A172 (cell line): ENCODE data around the gene PPP1R13B. TPM values are rescaled to one million over a fixed set of nuclear protein-coding genes. Genes with fewer than 3 reads are reported as not detected.

Experiments
- DNase-seq: peaks from one replicate; pipeline ENCODE4 v3.0.0-alpha.2; 2015; ENCODE audit warnings: low spot score
- total RNA-seq: library from RNA; depleted of rRNA; stranded (reverse); fragments of >200 nt; shearing (Covaris generic); gene quantifications from 2 replicates; pipeline ENCODE4 v1.2.3, GENCODE V29; 2014

The PPP1R13B gene
- total RNA-seq, 1 experiment from 2014 or later, result 4.8 TPM

DNA sequence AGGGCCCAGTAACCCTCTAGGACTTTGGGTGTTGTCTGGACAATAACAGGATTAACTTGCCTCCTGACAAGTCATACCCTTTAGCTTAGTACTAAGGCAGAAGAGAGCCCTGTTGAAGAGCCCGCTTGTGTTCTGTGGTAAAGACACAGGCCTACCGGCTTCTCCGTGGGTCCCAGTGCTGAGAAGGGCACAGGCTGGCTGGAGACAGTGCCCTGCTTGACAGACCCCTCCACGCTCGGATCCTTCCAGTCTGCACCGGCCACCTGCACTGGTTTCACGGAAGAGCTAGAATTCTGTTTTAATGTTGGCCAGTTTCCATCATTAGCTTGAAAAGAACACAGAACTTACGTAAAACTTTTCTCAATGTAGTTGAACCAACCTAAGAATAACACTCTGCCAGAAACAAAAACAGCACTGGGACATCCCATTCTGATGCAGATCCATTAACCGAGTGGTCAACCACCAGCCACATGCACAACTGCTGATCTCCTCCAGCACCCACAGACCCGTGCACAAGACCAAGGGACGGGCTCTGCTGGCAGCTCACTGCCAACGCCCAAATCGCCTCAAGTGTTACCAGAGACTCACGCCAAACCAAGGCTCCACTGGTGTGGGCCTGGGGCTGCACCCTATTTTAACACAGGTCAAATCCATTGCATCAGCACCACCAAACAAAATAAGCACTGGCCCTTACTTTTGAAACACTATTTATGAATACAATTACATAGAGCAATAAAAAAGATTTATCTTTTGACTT is 104.7 kb downstream of the PPP1R13B start:
- no peak for DNase-seq

DNA sequence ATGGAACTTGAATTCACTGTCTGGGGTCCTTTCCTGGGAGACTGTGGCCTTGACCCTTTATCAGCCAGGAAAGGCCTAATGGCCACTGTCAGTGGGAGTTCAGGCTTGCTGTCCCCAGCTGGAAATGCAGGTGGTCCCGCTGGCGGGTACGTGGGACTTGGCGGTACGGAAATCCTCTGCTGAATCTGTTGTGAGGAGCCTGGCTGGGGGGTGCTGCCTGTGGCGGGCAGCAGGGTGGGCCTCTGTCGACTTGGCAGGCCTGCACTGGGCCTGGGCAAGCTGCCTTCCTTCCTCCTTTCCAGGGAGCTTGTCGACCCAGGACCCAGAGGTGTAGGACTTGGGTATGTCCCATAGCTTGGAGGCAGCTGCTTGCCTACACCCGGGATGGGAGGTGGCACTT is 105.5 kb downstream of the PPP1R13B start:
- no peak for DNase-seq

DNA sequence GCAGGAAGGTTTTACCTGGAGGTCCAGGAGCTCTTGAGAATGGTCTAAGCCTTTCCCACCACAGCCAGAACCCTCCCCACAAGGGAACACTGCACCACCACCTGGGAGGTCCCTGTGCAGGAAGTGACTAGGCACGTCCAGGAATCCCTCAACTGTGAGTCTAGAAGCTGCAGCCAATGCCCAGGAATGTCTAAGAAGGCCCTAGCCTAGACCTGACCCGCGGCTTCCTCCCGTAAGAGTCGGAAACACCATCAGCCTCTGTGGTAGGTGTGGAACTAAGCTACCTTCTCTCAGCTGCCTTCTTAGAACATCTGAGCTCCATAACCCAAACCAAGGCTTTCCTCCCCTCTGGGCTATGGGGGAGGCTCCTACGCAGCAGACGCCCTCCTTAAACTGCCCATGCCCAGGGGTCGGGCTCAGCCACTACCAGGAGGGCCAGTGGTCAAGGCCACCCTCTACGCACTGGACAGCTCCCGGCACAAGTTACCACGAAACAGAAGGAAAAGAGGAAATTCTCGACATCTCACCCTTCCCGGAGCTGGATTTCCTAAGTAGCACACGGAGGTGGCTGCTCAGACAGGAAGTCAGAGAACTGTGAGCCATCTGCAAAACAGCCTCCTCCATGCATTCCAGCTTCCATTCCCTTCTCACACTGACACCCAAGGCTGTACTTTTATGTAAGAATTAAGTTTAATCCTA is 106.2 kb downstream of the PPP1R13B start:
- DNase-seq, result no peak

DNA sequence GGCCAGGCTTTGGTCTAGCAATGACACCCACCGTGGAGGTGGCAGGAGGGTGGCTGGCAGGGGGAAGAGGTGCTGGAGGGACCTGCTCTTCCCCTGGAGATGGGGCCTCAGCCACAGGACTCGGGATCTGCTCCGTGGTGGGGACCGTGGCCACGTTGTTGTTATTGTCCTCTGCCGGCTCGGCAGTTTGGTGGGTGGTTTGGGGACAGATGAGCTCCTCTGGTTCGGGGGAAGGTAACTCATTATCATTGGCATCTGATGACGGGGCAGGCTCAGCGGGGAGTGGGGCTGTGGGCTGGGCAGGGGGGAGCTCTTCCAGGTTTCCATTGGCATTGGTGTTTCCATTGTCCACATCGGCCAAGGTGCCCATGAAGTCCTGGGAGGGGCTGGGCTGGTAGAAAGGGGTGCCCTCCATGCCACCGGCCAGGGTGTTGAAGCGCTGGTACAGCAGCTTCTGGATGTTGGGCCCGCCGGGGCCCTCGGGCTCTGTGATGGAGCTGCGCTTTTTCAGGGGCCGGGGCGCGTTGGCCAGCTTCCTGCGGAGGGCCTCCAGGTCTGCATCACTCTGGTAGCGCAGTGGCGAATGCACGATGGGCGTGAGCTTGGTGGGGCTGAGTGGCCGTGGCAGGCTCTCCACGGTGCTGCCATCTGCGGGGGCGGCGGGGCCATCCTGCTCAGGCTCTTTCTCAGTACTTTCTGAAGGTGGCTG is 107.4 kb downstream of the PPP1R13B start:
- DNase-seq, result no peak

DNA sequence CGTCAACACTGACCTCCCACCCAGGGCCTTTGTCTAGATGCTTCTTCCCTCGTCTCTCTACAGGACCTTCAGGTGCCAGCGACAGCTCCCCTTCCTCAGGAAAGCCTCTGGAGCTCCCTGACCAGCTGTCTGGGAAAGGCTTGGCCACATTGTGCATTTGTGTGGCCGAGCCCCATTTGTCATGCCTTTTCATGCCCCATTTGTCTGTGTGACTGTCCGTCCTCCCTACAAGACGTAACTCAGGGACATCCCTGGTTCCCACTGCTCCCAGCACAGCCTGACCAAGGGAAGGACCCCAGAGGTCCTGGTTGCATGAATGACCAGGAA is 107.9 kb downstream of the PPP1R13B start:
- no peak for DNase-seq

DNA sequence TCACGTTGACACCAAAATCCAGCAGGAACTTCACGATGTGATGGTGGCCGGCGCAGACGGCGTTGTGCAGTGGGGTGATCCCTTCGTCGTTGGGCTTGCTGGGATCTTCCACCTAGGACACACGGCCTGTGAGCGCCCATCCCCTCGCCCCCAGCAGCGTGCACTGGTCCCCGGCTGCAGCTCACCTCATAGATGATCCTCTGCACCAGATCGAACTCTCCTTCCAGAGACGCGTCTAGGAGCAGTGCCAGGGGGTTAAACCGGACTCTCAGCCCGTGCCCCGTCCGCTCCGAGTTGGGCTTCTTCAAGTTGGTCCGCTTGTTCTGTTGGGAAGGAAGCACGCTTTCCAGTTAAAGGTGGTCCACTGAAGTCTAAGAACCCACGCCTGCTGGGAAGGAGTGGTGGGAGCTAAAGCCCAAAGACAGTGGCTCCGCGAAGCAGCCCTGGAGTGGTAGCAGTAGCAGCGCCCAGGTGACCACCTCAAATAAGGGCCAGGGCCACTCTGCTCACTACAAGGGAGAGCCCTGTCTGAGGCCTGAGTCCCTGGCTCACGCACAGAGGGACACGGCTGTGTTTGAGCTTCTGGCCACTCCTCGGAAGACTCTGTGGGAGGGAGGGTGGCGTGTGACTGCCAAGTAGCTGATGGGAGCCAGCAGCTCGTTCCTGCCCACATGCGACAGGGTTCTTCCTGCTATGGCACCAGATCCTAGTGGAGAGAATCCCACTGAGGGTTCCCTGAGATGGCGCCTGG is 108.5 kb downstream of the PPP1R13B start:
- no peak for DNase-seq

DNA sequence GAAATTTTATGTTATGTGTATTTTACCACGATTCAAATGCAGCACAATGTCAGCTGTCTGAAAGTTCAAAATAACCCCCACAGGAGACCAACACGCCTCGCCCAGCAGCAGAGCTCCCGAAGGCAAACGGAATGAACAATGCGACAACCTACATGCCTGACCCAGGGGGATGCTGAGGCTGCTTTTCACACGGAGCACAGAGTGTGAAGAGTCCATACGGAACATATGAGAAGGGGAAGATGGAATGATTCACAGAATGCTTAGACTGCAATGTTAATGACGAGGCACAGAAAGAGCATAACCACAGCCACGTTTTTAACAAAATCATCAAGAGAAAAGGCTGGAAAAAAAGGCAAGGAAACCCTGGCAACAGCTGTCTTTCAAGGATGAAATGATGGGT is 109.2 kb downstream of the PPP1R13B start:
- no peak for DNase-seq

DNA sequence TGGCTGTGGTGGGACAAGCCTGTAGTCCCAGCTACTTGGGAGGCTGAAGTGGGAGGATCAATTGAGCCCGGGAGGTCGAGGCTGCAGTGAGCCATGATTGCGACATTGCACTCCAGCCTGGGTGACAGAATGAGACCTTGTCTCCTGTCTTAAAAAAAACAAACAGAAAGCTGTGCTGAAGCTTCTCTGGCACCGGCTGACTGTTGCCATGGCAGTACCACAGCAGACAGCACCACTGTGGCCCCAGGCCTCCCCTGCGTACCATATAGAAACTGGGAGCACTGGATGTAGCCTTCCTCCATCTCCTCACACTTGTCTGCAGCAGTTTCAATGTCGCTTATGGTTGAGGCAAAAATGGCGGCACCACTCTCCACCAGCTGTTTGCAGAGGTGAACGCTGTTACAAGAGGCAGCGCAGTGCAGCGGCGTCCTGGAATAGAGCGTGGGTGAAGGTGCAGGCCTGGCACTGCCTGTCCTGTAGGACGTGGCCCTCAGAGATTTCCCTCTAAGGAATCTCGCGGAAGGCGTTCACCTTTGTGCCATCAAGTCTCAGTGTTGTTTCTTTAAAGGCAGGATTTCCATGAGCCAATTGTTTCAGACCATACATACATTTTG is 109.8 kb downstream of the PPP1R13B start:
- no peak for DNase-seq

DNA sequence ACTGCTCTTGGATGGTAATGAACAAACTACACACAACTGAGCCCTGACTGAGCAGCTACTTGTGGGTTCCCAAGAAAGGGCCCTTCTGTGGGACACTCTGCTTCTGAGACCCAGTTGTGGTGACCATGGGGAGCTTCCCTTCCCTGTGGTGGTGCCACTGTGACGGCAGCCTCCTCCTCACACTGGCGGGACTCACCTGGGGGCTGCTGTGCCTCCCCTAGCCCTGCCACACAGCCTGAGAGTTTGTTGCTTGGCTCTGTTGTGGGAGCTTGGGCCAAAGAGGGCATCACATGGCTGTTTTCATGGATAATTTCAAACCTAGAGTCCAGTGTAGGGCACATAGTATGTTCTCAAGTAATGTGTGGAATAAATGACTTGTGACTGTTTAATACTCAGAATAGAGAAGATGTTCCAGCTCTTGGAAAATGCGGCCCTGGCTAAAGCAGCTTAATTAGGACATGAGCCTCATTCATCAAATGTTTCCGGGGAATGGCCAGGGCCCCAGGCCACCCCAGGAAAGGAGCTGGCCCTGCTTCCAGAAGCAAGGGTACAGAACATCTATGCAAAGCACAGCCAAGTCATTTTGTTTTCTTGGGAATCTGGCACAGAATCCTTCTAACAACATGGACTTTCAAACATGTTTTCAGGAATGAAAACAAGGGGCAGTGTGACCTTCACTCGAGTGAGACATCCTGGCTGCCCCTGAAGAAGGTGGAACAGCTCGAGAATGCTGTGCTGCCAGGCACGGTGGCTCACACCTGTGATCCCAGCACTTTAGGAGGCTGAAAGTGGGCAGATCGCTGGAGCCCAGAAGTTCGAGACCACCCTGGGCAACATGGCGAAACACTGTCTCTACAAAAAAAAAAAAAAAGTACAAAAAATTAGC is 110.6 kb downstream of the PPP1R13B start:
- no peak for DNase-seq

DNA sequence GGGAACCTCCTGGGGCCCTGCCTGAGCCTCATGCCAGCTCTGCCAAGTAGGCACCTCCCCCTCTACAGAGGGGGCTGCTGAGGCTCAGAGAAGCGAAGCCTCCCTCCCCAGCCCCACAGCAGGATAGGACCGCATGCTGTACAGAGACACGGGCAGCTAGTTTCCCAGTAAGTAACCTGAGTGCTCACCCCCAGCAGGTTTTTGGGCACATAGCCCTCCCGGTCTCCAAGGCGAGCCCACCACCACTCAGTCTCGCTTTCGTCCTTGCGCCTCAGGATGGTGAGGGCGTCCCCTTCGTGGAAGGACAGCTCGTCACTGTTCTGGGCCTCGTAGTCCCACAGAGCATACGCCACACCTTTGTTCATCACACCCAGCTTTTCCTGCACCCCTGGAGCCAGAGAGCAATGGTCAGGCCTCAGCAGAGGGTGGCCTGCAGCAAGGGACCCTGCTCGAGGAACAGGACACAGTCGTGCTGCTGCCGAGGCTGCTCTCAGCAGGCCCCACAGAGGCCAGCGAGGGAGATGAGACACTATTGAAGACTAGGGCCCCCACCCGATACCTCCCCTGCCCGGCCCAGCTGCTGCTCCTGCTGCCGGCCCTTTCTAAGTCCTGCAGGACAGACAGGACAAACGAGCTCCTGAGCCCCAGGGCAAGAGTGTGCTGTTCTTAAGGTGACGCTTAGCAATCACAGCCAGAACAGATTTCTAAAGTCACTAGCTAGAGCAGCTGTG is 111.4 kb downstream of the PPP1R13B start:
- no peak for DNase-seq

DNA sequence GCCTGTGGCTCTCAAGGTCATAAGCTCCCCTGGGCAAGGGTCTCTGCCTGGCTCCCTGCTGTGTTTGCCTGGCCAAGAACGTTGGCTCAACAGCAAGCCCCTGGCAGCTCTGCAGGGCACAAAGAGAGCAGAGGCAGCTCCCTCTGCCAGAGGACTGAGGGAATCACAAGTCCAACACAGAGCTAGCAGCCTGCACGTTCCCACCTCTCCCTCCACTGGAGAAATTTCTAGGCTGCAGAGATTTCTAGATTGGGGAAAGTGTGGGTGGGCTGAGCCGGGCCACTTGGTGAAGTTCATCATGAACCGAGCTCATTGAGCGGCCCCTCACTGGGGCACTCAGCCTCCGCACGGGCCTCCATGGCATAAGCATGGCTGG is 111.9 kb downstream of the PPP1R13B start:
- DNase-seq, result no peak

DNA sequence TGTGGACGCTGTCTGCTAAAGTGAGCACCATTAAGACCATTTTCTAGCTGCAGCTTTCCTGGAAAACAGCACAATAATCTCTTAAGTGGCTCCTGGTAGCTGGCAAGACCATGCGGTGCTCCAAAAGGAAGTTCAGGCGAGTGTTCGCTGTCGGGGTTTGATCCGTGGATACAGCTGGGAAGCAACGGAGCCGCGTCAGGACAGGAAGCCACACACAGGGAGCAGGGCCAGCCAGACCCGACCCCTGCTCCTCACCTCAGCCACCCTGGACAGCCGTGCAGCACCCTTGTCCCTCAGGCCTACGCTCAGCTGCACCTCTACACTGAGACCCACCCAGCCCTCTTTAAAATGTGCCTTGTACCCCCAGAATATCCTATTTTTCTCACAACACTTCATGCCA is 112.4 kb downstream of the PPP1R13B start:
- DNase-seq, result no peak

DNA sequence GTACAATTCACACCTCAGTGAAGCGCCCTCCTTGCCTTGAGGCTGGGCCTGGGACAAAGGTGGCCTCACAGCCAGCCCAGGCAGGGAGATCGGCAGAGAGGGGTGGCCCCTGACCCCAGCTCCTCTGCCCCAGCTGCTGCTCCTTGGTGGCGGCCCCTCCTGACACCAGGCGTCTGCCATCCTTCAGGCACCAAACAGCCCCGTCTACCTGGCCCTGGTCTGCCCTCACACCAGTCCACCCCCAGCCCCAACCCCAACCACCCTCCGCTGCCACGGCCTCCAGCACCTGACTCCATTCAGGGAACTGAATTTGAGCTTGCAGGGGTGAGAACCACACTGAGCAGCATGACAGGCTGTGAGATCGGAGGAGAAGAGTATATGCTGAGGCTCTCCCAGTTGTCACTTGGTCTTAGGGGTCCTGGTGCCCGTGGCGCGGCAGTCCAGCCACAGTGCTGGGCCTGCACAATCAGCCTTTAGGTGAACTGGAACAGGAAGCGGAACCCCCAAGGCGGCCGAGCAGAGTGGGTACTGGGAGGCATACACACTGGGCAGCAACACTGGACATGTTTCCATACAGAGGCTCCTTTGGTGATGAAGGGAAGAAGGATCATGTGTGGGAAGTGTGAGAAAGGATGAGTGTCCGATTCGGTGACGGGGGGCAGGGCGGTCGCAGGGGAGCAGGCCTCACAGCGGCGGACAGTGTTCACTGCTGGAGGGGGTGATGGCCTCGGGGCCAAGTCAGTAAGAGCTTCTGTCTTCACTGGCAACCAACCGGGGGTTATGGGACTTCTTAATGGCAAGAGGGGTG is 113.1 kb downstream of the PPP1R13B start:
- no peak for DNase-seq

DNA sequence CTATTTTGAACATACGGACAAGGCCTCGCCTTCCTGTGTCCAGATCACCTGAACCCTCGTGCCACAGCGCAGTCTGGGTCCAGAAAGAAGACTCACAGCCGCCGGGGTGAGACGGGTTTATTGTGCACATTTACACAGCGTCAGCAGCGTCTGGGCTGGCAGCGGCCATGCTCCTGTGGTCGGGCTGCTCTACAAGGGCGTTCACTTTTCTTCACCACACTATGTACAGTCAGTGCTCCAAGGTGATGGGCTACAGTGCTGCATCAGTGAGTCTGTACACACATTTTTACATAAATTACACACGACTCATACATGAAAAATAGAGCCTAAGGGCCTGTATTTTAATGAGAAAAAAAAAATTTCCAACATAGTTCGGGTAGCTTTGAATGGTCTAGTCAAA is 113.7 kb downstream of the PPP1R13B start:
- no peak for DNase-seq

DNA sequence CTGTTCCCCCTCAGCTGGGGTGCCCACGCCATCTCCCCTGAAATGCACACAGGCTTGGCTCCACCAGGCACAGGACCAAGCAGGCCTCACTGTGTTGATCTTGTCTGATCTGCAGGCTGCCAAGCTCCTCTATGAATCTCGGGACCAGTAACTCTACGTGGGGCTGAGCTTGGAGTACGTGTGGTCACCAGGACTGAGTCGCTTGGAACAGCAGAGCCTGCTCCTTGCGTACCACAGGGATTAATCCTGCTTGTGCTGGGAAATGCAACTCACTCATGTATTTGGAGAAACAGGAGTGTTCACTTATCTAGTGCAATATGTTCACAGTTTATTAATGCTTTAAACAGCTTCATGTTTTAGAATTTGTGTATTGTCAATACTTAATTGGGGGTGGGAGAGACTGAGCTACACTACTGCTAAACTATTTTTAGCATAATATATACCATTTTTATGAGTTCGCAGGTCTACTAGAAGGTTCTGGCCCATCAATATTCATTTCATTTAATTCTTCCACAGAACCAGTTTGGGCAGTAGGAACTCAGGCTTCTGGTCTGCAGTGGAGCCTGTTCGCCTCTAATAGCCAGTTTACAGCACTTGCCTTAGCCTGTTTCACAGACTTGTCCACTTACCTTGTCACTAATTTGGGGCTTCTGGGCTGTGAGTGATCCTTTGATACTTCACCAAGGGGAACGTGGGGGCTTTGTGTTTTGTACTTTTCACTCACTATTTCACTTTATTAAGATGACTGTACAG is 114.3 kb downstream of the PPP1R13B start:
- DNase-seq, result no peak

DNA sequence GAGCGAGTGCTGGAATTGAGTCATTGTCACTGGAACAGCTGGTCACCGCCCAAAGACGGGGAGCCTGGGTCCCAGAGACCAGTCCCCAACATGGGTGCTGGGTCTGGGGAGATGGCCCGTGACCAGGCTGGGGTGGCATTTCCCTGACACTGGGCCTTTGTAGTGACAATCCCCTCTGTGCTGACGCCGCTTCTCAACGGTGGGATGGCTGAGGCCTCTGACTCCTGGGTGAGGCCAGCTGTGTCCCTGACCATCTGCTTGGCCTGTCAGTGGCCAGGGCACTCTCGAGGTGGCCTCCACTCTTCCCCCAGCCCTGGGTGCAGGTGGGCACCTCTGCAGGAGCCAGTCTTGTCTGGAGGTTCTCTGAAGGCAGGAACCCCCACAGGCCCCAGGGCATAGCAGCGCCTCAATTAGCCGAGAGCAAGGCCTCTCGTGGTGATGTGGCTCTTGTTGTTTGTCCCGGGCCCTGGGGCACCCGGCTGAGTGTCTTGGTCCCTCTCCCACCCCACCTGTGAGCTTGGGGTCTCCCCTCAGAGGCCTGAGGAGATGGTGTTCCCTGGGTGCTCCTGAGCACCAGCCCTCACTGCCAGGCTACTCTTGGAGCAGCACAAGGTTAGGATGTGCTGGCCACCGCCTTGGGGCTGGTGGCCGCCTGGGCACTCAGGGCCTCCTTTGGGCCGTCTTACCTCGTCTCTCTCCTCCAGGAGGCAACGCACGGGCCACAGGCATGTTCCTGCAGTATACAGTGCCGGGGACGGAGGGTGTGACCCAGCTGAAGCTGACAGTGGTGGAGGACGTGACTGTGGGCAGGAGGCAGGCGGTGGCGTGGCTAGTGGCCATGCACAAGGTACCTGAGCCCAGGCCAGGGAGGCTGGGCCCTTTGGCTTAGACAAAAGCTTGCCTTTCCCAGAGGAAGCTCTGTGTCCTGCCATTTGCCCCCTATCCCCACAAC is 115.2 kb downstream of the PPP1R13B start:
- no peak for DNase-seq

DNA sequence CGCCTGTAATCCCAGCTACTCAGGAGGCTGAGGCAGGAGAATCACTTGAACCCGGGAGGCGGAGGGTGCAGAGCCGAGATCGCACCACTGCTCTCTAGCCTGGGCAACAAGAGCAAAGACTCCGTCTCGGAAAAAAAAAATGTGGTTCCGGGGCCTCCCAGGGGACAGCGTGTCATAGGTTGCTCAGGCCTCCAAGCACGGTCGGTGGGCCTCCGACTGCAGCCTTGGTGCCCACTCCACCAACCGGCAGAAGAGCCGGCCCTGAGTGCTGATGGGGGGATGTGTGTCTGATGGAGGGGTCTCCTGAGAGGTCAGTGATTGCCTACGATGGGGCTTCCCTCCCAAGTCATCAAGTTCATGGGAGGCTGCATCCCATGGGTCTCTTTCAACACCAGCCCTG is 115.9 kb downstream of the PPP1R13B start:
- DNase-seq, result no peak
